GM18508 (cell line): Measurements from ENCODE around the gene CNN1.
A peak's percentile ranks its signal among the peaks of the same experiment; 100 is the strongest.

ENCODE experiments used
- ATAC-seq: cut with Tn5 transposase; IDR thresholded peaks from one replicate; pipeline ENCODE4 v1.9.1; 2021; ENCODE audit warnings: moderate number of reproducible peaks; ENCODE audit not compliant: insufficient read depth, unreplicated experiment

CNN1 gene

DNA sequence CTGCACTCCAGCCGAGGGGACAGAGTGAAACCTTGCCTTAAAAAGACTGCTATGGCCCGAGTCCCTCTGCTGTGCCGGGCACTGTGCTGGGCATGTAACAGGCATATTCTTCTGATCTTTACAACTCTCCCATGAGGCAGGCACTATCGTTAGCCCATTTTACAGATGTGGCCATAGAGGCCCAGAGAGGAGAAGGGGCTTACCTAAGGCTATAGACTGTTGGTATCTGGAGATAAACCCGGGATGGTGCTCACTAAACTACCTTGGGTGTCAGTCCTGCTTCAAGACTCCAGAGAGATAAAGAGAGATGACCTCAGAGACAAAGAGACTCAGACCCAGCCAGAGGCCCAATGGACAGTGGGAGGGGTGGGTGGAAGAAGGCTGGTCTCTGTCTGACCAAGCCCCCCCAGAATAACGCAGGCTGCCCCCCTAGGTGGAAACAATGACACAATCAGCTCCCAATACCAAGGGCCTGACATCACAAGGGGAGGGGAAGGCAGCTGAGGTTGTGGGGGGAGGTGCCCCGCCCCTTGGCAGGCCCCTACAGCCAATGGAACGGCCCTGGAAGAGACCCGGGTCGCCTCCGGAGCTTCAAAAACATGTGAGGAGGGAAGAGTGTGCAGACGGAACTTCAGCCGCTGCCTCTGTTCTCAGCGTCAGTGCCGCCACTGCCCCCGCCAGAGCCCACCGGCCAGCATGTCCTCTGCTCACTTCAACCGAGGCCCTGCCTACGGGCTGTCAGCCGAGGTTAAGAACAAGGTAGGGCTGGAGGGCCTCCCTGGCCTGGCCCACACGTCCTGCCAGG is at the start of gene CNN1:
TSS of gene CNN1 (plus strand) at position 620 of the 805 bp plus-strand sequence. CDS start at position 697, 77 bp downstream.
- ATAC-seq, result no peak

DNA sequence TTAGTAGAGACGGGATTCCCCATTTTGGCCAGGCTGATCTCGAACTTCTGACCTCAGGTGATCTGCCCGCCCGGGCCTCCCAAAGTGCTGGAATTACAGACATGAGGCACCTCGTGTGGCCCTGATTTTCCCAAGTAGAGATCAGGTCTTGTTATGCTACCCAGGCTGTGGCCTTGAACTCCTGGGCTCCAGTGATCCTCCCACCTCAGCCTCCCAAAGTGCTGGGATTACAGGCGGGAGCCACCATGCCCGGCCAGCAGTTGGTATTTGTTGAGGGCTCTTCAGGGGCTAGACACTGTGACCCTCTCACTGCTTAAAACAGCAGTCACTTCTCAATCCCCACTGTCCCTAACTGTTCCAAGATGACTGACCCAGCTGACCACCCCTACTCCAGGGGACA is 49.3 kb upstream of the CNN1 start:
- no peak for ATAC-seq

DNA sequence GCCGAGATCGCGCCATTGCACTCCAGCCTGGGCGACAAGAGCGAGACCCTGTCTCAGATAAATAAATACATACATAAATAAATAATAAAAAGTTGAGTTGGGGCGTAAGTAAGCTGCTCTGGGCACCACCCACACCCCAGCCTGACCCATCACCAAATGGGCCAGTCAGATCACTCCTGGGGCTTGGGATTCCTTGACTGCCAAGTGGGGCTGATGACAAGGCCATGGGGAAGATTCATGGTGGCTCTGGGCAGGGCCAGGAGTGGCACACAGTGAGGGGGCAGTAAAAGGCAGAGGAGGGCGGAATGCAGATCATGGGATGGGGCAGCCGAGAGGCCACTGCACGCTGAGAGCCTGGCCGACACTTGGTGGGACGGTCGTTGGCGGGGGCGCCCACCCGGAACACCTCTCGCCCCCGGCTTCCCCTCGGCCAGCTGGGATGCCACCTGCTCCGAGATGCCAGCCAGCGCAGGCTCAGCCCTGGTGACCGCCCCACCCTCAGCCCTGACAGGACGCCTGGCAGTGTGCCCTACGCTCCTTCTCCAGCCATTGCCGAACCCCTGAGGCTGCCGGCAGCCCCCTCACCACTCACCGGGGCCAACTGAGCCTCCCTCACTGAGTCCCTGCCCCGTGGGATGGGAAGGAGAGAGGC is 43.9 kb upstream of the CNN1 start:
- ATAC-seq, result no peak

DNA sequence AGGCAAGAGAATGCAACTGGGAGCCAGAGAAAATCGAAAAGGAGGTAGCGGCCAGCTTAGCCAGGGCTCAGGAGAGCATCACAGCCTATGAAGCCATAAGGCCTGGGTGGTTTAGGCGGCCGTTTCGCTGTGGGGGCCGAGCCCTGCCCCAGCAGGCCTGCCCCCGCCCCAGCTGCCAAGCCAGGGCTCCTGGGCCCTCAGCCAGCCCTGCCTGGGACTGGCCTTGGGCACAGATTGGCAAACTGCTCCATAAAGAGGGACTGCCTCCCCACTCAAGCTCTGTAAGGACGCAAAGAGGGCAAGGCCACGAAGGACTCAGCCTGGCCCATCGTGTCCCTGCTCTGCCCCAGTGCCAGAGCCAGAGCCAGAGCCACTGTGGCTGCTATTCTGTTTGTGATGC is 43.2 kb upstream of the CNN1 start:
- no peak for ATAC-seq

DNA sequence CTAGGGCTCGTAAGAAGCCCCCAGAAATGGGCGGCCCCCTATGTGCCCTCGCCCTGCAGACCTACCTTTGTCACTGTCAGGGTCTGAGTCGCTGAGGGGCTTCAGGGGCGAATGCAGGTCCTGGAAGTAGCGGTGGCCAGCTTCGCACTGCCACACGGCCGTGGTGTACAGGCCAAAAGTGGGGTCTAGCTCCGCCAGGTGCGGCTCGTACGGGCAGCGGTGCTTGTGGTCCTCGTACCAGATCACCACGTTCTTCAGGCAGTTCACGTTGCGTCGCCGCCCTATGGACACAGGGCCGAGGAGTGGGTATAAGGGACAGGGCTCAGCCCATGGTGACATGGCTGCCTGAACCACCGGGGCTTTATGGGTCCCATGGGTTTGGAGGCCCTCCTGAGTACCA is 42.8 kb upstream of the CNN1 start:
- ATAC-seq, result no peak

DNA sequence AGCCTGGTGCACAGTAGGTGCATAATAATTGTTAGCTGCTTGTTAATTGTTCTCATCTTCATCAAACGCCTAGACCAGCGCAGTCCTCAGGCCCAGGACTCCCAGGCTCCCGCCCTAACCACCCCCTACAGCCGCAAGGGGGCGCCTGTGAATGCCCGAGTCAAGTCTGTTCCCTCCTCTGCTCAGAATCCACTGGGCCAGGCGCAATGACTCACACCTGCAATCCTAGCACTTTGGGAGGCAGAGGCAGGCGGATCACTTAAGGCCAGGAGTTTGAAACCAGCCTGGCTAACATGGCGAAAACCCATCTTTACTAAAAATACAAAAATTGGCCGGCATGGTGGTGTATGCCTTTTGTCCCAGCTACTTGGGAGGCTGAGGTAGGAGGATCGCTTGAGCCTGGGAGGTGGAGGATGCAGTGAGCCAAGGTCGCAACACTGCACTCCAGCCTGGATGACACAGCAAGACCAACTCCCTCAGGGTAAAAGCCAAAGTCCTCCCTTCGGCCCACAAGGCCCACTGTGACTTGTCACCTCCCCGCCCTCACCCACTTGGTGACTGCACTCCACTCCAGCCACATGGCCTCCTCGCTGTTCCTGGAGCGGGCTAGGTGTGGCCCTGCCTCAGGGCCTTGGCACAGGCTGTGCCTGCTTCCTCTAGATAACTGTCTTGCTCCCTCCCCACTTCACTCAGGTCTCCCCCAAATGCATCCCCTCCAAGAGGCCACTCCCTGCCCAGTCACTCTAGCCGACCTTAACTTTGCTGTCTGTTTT is 42.1 kb upstream of the CNN1 start:
- ATAC-seq, result no peak

DNA sequence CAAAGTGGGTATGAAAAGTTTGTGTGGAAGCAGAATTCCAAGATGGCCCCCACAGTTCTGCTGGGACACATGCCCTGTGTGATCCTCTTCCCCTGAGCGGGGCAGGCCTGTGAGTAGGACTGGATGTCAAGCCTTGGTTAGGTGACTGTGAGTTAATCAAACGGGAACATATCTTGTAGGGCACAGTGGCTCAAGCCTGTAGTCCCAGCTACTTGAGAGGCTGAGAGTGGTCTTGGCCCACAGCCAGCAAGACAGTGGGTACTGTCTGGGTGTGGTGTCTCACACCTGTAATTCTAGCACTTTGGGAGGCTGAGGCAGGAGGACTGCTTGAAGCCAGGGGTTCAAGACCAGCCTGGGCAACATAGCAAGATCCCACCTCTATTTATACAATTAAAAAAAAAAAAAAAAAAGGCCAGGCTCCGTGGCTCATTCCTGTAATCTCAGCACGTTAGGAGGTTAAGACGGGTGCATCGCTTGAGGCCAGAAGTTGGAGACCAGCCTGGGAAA is 39.4 kb upstream of the CNN1 start:
- no peak for ATAC-seq

DNA sequence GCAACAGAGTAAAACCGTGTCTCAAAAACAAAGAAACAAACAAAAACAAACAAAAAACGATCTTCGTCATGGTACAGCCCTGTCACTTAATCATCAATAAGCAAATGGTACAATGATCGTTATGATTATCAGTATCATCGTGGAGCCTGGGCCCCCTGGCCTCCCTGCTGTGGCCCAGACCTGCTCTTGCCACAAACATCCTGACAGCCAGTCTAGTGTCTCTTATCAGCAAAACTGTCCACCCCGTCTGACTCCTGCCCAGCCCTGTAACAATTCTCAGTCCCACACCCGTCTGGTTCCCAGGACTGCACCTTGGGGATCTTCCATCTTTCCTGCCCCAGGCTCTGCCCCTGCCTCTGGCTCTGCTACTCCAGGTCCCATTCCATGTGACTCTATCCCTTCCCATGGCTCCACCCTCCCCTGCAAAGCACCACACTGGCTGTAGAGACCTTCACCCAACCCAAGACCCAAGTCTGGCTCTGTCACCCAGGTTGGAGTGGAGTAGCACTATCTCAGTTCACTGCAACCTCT is 38.7 kb upstream of the CNN1 start:
- ATAC-seq, result no peak

DNA sequence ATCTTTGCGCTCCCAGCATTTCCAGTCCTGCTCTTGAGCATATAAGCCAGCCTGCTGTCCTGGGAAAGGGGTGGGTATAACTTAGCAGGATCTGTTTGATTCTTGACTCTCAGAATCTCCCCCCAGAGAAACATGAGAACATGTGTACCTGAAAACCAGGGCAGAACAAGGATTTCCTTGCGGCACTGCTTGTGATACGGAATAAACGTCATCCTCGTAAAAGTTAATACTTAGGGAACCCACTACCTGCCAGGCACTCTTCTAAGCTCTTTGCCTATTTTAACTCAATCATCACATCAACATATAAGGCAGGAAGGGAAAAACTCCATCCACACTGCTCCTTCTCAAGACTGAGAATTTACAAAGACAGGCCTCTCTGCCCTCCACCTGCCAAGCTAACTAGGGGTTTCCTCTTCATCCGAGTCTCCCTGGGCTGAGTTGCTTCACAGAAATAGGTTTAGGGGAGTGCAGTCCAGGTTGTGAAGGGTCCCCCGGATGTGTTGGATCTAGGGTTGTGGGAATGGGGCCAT is 34.1 kb upstream of the CNN1 start:
- ATAC-seq, result no peak

DNA sequence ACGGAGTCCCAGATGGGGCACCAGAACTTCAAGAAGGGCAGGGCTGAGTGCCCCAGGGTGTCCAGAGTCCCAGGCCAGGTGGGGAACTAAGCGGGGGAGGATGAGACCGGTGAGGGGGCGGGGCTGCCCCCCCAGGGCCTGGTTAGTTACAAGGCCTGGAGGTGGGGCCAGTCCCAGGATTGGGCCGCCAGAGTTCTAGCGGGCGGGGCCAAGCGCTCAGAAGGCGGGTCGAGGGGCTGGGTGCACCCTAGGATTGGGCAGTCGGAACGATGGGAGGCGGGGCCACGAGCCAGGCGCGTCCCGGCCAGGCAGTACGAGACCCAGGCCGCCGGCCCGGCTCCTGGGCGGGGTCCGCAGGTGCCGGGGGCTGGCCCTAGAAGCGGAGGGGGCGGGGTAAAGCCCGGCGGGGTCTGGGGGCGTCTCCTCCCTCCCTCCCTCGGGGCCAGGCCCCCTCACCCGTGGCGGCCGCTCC is 33.6 kb upstream of the CNN1 start:
- ATAC-seq, result peak; percentile 62

DNA sequence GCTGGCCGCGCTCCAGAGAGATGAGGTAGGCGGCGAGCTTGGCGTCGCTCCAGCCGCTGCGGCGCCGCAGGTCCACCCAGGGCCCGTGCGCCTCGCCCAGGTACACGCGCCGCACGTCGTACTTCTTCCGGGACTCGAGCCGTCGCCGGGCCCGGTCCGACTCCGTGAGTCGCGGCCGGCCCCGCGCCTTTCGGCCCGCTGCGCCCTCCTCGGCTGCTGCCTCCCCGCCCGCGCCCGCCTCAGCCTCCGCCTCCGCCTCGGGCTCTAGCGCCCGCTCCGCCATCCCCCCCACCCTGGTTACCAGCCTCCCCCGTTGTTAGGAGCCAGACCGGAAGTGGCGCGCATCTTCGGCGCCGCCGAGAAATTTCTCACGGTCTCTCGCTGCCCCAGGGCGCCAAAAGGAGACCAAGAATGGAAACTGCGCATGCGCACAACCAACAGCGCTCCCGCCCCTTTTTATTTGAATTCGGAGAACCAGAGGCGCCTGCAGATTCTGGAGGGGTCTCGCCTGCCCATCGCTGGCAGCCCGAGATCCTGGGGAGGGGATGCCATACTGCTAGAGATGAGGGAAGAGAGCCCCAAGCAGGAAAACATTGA is 33.0 kb upstream of the CNN1 start, which contains the start of gene ZNF653:
TSS of gene ZNF653 (minus strand) at position 336 of the 597 bp plus-strand sequence. CDS start at position 283, 53 bp downstream.
- ATAC-seq, result peak; percentile 22

DNA sequence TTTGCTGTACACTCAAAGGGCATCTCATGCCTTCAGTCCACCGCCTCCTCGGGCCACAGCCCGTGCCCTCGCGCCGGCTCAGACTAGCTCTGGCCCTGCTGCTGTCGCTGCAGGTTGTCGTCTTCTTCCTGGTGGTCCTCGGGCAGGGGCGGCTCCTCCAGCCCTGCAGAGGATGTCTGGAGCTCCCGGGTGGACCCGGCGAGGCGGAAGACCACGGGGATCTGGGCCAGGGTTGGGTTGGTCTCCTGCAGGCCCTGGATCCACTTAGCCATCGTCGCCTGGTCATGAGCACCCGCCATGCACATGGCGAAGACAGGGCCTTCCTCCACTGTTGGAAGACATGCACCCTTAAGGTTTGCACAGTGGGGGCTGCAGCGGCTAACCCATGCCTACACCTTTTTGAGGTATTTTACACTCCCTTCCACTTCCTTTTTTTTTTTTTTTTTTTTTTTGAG is 32.5 kb upstream of the CNN1 start:
- ATAC-seq, result peak; percentile 24

DNA sequence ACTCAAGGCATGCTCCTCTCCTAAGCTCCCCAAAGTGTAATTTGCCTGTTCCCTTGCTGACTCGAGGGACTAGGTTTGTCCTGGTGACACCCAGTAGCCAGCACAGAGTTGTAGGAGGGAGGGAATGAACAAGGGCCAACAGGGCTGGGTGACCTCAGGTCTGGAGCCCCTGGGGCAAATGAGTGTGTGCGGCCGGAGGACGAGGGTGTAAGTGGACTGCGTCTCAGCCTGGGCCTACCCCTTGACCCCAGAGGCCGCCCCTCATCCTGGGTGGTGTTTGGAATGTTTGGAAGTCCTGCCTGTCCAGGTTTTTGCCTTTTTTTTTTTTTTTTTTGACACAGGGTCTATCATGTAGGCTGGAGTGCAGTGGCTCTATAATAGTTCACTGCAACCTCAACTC is 31.7 kb upstream of the CNN1 start:
- ATAC-seq, result no peak

DNA sequence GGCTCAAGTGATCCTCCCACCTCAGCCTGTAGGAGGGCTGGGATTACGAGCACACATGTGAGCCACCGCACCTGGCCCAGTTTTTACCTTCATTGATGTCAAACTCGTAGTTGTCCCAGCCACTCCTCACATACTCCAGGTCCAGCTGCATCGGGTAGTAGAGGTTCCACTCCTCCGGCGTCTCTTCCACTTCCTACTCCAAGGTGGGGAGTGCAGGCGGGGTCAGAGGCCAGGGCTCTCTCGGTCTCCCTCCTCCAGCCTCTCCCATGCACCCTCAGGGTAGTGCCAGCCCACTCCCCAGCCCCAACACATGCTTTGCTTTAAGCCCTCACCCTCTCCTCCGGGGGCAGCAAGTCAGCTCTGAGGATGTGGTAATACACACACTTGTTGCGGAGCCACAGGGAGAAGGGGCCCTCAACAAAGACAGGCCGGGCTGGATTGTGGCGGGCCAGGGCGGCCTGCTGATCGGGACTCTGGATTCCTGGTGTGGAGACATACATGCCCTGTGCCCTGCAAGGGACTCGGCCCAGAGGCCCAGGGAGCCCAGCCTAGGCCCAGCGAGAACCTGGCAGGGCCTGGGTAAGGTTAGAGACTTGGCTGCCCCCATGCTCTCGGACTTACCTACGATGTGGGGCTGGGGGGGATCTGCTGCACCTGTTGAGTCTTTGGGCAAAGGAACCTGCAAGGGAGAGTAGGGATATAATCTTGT is 31.1 kb upstream of the CNN1 start:
- ATAC-seq, result no peak

DNA sequence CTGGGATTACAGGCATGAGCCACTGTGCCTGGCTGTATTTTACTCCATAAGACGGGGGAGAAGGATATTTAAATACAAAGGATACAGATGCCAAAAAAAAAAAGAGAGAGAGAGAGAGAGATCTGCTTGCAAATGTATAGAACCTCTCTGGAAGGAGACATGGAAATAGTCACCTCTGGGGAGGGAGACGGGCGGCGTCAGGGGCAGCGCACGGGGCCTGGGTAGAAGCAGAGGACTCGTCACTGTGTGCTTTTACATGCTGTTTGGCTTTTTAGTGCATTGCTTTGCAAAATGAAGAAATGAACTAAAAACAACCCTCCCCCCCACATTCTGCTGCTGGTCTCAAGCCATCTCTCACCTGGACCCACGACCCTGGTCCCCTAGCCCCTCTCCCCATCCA is 28.2 kb upstream of the CNN1 start:
- ATAC-seq, result no peak

DNA sequence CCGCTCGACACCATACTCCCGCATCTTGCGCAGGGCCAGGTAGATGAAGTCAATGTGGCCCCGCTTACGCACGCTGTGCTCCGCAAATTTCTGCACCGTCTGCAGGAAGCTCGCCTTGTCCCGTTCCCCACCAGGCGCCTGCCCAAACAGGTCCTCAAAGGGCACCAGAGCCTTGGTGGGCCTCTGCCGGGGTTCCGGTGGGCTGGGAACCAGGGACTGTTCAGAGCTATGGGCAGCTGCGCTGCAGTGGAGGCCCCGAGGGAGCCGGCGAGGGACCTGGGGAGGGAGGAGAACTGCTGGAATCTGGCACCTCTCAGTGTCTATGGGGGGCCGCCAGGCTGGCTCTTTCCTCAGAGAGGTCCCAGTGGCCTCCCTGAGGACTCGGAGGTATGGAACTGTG is 24.7 kb upstream of the CNN1 start:
- no peak for ATAC-seq

DNA sequence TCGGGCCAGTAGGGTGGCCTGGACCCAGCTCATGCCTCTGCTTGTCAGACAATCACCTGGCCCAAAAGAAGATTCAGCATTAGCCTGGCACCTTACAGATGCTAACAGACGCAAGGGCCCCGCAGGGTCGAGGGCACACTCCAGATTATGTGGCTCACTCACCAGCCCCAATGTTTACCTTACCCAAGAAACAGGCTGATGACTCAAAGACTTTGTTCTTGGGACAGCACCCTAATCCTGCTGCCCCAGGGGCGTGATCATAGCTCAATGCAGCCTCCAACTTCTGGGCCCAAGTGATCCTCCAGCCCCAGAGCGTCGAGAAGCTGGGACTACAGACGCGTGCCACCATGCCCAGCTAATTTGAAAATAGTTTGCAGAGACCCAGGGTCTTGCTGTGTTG is 19.5 kb upstream of the CNN1 start:
- no peak for ATAC-seq

DNA sequence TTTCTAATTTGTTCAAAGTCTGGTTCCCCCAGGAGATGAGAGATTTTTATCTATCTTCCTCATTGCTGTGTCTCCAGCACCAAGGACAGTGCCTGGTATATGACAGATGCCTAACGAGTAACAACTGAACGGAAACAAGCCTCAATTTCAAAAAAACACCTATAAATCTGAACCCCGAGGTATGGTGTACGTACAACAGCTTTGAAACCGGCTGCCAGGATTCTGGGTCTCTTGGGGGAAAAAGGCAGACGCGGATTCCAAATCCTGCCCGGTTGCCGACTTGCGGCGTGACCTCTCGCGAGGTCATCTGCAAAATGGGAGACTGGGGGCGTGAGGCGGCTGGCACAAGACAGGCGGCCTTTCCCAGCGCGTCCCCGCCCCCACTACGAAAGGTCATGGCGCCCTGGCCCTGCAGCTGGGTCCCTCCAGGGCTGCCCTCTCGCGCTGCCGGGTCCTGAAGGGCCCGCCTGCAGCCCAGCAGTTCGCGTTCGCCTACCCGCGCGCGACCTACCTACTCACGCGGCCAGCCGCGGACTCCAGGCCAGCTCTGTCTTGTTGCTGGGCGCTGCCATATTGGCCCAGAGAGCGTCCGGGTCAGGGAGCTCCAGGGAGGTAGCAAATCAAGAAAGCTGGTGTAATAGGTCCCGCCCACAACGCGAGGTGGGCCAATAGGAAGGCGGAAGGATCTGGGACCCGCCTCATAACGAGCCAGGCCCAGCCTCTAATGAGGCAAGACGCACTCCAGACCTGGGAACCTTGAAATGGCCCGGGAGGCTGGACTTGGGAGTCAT is 9.9 kb upstream of the CNN1 start, which contains the start of gene ECSIT:
TSS of gene ECSIT (minus strand) at position 584 of the 791 bp plus-strand sequence. CDS start 9,964 bp downstream, outside the sequence.
- peak; percentile 60 for ATAC-seq
